Astrocyte (in vitro differentiated cells and primary cell): ENCODE measurements around the gene DBF4B. TPM values are rescaled to one million over a fixed set of nuclear protein-coding genes. Genes with fewer than 3 reads are reported as not detected.
A peak's percentile ranks its signal among the peaks of the same experiment; 100 is the strongest.

Experiments used
- DNase-seq: peaks from one replicate; pipeline ENCODE4 v3.0.0-alpha.2; 2010; ENCODE audit warnings: low read depth
- FAIRE-seq: peaks from 2 replicates; lab custom pipeline; 2011; peaks lifted over from hg19 to GRCh38; lab: Jason Lieb, UNC
- H2AFZ ChIP-seq: 2 replicates; pipeline ENCODE4 v1.6.0; 2012; ENCODE audit warnings: low read depth, low read length, inconsistent platforms
- H3K27ac ChIP-seq: 2 replicates; pipeline ENCODE4 v1.5.1; 2011; ENCODE audit warnings: low read depth, low read length, inconsistent platforms
- H3K27me3 ChIP-seq: 2 replicates; pipeline ENCODE4 v1.6.0; 2011; ENCODE audit warnings: low read length, inconsistent platforms; ENCODE audit not compliant: insufficient read depth
- H3K36me3 ChIP-seq: 2 replicates; pipeline ENCODE4 v1.5.1; 2011; ENCODE audit warnings: low read length, inconsistent platforms; ENCODE audit not compliant: insufficient read depth
- H3K4me1 ChIP-seq: 2 replicates; pipeline ENCODE4 v1.5.1; 2011; ENCODE audit warnings: low read length, inconsistent platforms; ENCODE audit not compliant: insufficient read depth
- H3K4me2 ChIP-seq: 2 replicates; pipeline ENCODE4 v1.6.0; 2012; ENCODE audit warnings: low read length, inconsistent platforms
- H3K4me3 ChIP-seq: 2 replicates; pipeline ENCODE4 v1.5.1; 2011; ENCODE audit warnings: low read depth, mild to moderate bottlenecking, low read length, inconsistent platforms; ENCODE audit not compliant: insufficient read depth
- H3K79me2 ChIP-seq: 2 replicates; pipeline ENCODE4 v1.6.0; 2012; ENCODE audit warnings: mild to moderate bottlenecking, low read length, inconsistent platforms; ENCODE audit not compliant: insufficient read depth
- H3K9ac ChIP-seq: 2 replicates; pipeline ENCODE4 v1.6.0; 2012; ENCODE audit warnings: mild to moderate bottlenecking, low read length, inconsistent platforms
- H3K9me3 ChIP-seq: 2 replicates; pipeline ENCODE4 v1.5.1; 2012; ENCODE audit warnings: low read depth, mild to moderate bottlenecking, low read length, inconsistent platforms; ENCODE audit not compliant: insufficient read depth
- H4K20me1 ChIP-seq: 2 replicates; pipeline ENCODE4 v1.6.0; 2012; ENCODE audit warnings: low read length, inconsistent platforms; ENCODE audit not compliant: insufficient read depth
- H3K27ac Mint-ChIP-seq: one replicate; pipeline ENCODE4 v1.8.0; 2021; ENCODE audit warnings: mild to moderate bottlenecking, mixed read lengths; ENCODE audit not compliant: unreplicated experiment
- H3K27me3 Mint-ChIP-seq: one replicate; pipeline ENCODE4 v1.8.0; 2021; ENCODE audit warnings: low read depth, mixed read lengths; ENCODE audit not compliant: unreplicated experiment
- H3K36me3 Mint-ChIP-seq: one replicate; pipeline ENCODE4 v1.8.0; 2021; ENCODE audit warnings: low read depth, mixed read lengths; ENCODE audit not compliant: unreplicated experiment
- H3K4me1 Mint-ChIP-seq: one replicate; pipeline ENCODE4 v1.8.0; 2021; ENCODE audit warnings: low read depth, mixed read lengths; ENCODE audit not compliant: unreplicated experiment
- H3K4me3 Mint-ChIP-seq: one replicate; pipeline ENCODE4 v1.8.0; 2021; ENCODE audit warnings: mild to moderate bottlenecking, moderate library complexity, mixed read lengths; ENCODE audit not compliant: unreplicated experiment
- H3K9me3 Mint-ChIP-seq: one replicate; pipeline ENCODE4 v1.8.0; 2021; ENCODE audit warnings: mild to moderate bottlenecking, mixed read lengths; ENCODE audit not compliant: unreplicated experiment
- CTCF ChIP-seq: IDR thresholded peaks from 2 replicates; pipeline ENCODE4 v1.5.1; 2011; ENCODE audit warnings: low read depth, mild to moderate bottlenecking, inconsistent platforms, low read length, moderate library complexity; ENCODE audit not compliant: insufficient read depth
- EZH2 ChIP-seq: IDR thresholded peaks from 2 replicates; pipeline ENCODE4 v1.6.1; 2012; ENCODE audit warnings: mild to moderate bottlenecking, low read length, inconsistent platforms; ENCODE audit not compliant: insufficient read depth
- total RNA-seq: library from RNA; stranded (reverse); gene quantifications from 2 replicates; pipeline ENCODE4 v1.2.1, GENCODE V29; 2021

The DBF4B gene
- total RNA-seq, 1 donor from 2014 or later = 9.5 TPM

DNA sequence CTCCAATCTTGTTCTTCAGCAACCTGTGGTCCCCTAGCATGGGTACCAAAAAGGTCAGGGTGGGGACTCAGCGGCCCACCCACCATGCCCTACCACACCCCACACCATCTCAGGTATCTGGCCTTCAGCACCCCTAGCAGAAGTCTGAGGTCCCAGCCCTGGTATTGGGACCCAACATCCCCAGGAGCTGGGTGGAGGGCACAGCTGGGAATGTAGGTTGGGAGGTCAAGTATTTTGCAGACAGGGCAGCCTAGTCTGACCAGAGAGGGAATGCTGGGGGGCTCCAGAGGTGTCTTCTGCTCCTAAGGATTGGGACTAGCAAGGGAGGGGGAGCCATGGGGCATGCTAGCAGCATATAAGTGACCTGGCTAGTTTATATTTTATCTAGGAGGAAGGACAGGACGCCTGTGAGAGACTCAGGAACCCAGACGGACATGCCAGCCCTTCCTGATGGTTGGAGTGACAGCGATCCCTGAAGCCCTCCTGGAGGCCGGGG, 49.5 kb downstream of the DBF4B start:
- Histone ChIP-seq H3K27ac (no peak overlapping the region), H3K9me3 (no peaks in the 10 kb centered on the region), H3K36me3 (no peaks in the 10 kb centered on the region), H3K9ac (no peak overlapping the region), H3K4me1 (no peaks in the 10 kb centered on the region), H3K4me3 (no peak overlapping the region), H3K4me2 (peak overlapping the region; percentile 75), H3K27me3 (peaks cover 11% of the 10 kb centered on the region), H3K79me2 (no peaks in the 10 kb centered on the region), H2AFZ (no peak overlapping the region), H4K20me1 (no peaks in the 10 kb centered on the region)
- no peak for DNase-seq
- Mint-ChIP-seq H3K27me3 (peaks cover 40% of the 10 kb centered on the region), H3K4me1 (no peaks in the 10 kb centered on the region), H3K36me3 (no peaks in the 10 kb centered on the region), H3K27ac (no peak overlapping the region), H3K4me3 (peak overlapping the region; percentile 27), H3K9me3 (no peaks in the 10 kb centered on the region)
- FAIRE-seq = no peak
- TF ChIP-seq CTCF (no peak), EZH2 (no peak)

- Mint-ChIP-seq H3K36me3 (no peaks in the 10 kb centered on the region), H3K27me3 (peaks cover 45% of the 10 kb centered on the region), H3K27ac (no peak within 1 kb of the TSS), H3K9me3 (no peaks in the 10 kb centered on the region), H3K4me3 (peak within 1 kb of the TSS; percentile 27), H3K4me1 (no peaks in the 10 kb centered on the region)
- peak within 1 kb of the TSS; percentile 17 for H3K4me3 ChIP-seq
- no peak within 1 kb of the TSS for H2AFZ ChIP-seq
- no peaks in the 10 kb centered on the region for H3K36me3 ChIP-seq
- H3K9me3 ChIP-seq = no peaks in the 10 kb centered on the region
- H3K9ac ChIP-seq = no peak within 1 kb of the TSS
- H3K79me2 ChIP-seq = no peaks in the 10 kb centered on the region
- H3K27ac ChIP-seq = no peak within 1 kb of the TSS
- no peak for DNase-seq
- TF ChIP-seq EZH2 (peak; percentile 73), CTCF (no peak)
- H3K27me3 ChIP-seq = peaks cover 11% of the 10 kb centered on the region
- H3K4me1 ChIP-seq = no peaks in the 10 kb centered on the region
- peak within 1 kb of the TSS; percentile 75 for H3K4me2 ChIP-seq
- H4K20me1 ChIP-seq = no peaks in the 10 kb centered on the region
- FAIRE-seq = no peak
These were observed 50.1 kb downstream of the DBF4B start, which contains the start of gene ADAM11 for GRCh38 chr17:44758414-44759085. TSS of gene ADAM11 (plus strand) at chr17:44758988. CDS start at chr17:44759200, 212 bp downstream.
